ENCODE data around the gene TARS2. TPM values are rescaled to one million over a fixed set of nuclear protein-coding genes. Genes with fewer than 3 reads are reported as not detected.

TARS2 gene
- polyA plus RNA-seq, 1 of the 3 experiments (the other 2 are of a cell fraction) = 22.2 TPM

- H3K9me3 ChIP-seq = no peaks in the 10 kb centered on the region
- TF ChIP-seq, protein P1, sequence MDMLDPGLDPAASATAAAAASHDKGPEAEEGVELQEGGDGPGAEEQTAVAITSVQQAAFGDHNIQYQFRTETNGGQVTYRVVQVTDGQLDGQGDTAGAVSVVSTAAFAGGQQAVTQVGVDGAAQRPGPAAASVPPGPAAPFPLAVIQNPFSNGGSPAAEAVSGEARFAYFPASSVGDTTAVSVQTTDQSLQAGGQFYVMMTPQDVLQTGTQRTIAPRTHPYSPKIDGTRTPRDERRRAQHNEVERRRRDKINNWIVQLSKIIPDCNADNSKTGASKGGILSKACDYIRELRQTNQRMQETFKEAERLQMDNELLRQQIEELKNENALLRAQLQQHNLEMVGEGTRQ (IDR thresholded peaks at IDR 0.05; ENCODE audit: borderline replicate concordance, low read depth, low read length) = no peak
- TF ChIP-seq NRF1 (IDR thresholded peaks at IDR 0.05; ENCODE audit: low read depth, low read length) (no peak), ELF1 (IDR thresholded peaks at IDR 0.05) (no peak)
- H2AFZ ChIP-seq (ENCODE audit: low read depth) = no peak overlapping the region
- H3K9ac ChIP-seq = peak overlapping the region; percentile 73; the same call in 1 of the 2 replicates
- no peaks in the 10 kb centered on the region for H3K27me3 ChIP-seq (ENCODE audit: insufficient read depth)
- peak overlapping the region in 1 of 2 experiments; percentile 55; a peak in 1 of 4 replicates for H3K4me3 ChIP-seq (ENCODE audit: low read depth in 2 of 2, low read length in 1 of 2)
- peaks cover 13% of the 10 kb centered on the region for H3K79me2 ChIP-seq (ENCODE audit: insufficient read depth)
- peaks cover 8% of the 10 kb centered on the region for H3F3A ChIP-seq (replicated peaks; ENCODE audit: insufficient read depth)
- CTCF ChIA-PET = interaction anchor here (1.0 to 6.0 kb wide), 2 partner anchors 23 to 52 kb away, joined by 3 to 29 read pairs; no protein-coding TSS in a partner anchor
- no peak for DNase-seq
- POLR2A ChIA-PET = no interaction called here
- no peaks in the 10 kb centered on the region for H3K9me2 ChIP-seq
- H3K4me2 ChIP-seq = peak overlapping the region; percentile 90
- H4K20me1 ChIP-seq (ENCODE audit: insufficient read depth) = no peaks in the 10 kb centered on the region
- peaks cover 6 to 13% of the 10 kb centered on the region in 2 experiments; a peak in 2 of 4 replicates for H3K4me1 ChIP-seq (ENCODE audit: control insufficient read depth in 1 of 2, insufficient read depth in 2 of 2, low read depth in 1 of 2, low read length in 1 of 2)
- H3K27ac ChIP-seq (ENCODE audit: low read depth in 2 of 2, low read length in 1 of 2) = no peak overlapping the region
- peaks cover 0 to 16% of the 10 kb centered on the region in 2 experiments for H3K36me3 ChIP-seq (replicated peaks in 1 of 2; ENCODE audit: control insufficient read depth in 1 of 2, insufficient read depth in 2 of 2, low read length in 1 of 2)
- 88% methylated on average over 2 of the region's 4 CpGs for WGBS (ENCODE audit: low lambda C conversion rate)
Measured at GRCh38 chr1:150508982-150509381, 21.8 kb downstream of the TARS2 start.

GRCh38 chr1:150511551-150511950 is 24.3 kb downstream of the TARS2 start:
- peaks cover 0 to 3% of the 10 kb centered on the region in 2 experiments for H3K36me3 ChIP-seq (replicated peaks in 1 of 2; ENCODE audit: control insufficient read depth in 1 of 2, insufficient read depth in 2 of 2, low read length in 1 of 2)
- CTCF ChIA-PET = interaction anchor here (6.0 kb wide), 1 partner anchor 21 kb away, joined by 29 read pairs; no protein-coding TSS in a partner anchor
- TF ChIP-seq, protein P2, sequence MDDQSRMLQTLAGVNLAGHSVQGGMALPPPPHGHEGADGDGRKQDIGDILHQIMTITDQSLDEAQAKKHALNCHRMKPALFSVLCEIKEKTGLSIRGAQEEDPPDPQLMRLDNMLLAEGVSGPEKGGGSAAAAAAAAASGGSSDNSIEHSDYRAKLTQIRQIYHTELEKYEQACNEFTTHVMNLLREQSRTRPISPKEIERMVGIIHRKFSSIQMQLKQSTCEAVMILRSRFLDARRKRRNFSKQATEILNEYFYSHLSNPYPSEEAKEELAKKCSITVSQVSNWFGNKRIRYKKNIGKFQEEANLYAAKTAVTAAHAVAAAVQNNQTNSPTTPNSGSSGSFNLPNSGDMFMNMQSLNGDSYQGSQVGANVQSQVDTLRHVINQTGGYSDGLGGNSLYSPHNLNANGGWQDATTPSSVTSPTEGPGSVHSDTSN (IDR thresholded peaks at IDR 0.05) = no peak
- TF ChIP-seq, protein P1 (IDR thresholded peaks at IDR 0.05; ENCODE audit: borderline replicate concordance, low read depth, low read length) = no peak
- TF ChIP-seq ELF1 (IDR thresholded peaks at IDR 0.05) (no peak), FOXJ3 (CRISPR knock-in tag; IDR thresholded peaks at IDR 0.05) (no peak), TEAD4 (IDR thresholded peaks at IDR 0.05; ENCODE audit: borderline replicate concordance, insufficient read depth) (no peak), SMC3 (IDR thresholded peaks at IDR 0.05; ENCODE audit: low read depth, low read length) (no peak), POLR2AphosphoS5 (IDR thresholded peaks at IDR 0.05; ENCODE audit: low read depth, low read length) (no peak), NFIC (IDR thresholded peaks at IDR 0.05; ENCODE audit: borderline replicate concordance) (no peak), RAD21 (IDR thresholded peaks at IDR 0.05; ENCODE audit: low read length) (no peak), FOSL2 (IDR thresholded peaks at IDR 0.05; ENCODE audit: borderline replicate concordance, low read depth) (no peak), GABPA (IDR thresholded peaks at IDR 0.05; ENCODE audit: low read depth) (no peak), GATA2 (CRISPR knock-in tag; IDR thresholded peaks at IDR 0.05) (no peak), USF1 (IDR thresholded peaks at IDR 0.05; ENCODE audit: borderline replicate concordance, low read depth) (no peak), MEF2A (IDR thresholded peaks at IDR 0.05; ENCODE audit: borderline replicate concordance, low read depth) (no peak)
- TF ChIP-seq, protein P3, sequence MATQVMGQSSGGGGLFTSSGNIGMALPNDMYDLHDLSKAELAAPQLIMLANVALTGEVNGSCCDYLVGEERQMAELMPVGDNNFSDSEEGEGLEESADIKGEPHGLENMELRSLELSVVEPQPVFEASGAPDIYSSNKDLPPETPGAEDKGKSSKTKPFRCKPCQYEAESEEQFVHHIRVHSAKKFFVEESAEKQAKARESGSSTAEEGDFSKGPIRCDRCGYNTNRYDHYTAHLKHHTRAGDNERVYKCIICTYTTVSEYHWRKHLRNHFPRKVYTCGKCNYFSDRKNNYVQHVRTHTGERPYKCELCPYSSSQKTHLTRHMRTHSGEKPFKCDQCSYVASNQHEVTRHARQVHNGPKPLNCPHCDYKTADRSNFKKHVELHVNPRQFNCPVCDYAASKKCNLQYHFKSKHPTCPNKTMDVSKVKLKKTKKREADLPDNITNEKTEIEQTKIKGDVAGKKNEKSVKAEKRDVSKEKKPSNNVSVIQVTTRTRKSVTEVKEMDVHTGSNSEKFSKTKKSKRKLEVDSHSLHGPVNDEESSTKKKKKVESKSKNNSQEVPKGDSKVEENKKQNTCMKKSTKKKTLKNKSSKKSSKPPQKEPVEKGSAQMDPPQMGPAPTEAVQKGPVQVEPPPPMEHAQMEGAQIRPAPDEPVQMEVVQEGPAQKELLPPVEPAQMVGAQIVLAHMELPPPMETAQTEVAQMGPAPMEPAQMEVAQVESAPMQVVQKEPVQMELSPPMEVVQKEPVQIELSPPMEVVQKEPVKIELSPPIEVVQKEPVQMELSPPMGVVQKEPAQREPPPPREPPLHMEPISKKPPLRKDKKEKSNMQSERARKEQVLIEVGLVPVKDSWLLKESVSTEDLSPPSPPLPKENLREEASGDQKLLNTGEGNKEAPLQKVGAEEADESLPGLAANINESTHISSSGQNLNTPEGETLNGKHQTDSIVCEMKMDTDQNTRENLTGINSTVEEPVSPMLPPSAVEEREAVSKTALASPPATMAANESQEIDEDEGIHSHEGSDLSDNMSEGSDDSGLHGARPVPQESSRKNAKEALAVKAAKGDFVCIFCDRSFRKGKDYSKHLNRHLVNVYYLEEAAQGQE (IDR thresholded peaks at IDR 0.05; ENCODE audit: low read depth, low read length) = no peak
- TF ChIP-seq, protein P4, sequence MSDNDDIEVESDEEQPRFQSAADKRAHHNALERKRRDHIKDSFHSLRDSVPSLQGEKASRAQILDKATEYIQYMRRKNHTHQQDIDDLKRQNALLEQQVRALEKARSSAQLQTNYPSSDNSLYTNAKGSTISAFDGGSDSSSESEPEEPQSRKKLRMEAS (IDR thresholded peaks at IDR 0.05; ENCODE audit: low read depth) = no peak
- TF ChIP-seq, protein P5, sequence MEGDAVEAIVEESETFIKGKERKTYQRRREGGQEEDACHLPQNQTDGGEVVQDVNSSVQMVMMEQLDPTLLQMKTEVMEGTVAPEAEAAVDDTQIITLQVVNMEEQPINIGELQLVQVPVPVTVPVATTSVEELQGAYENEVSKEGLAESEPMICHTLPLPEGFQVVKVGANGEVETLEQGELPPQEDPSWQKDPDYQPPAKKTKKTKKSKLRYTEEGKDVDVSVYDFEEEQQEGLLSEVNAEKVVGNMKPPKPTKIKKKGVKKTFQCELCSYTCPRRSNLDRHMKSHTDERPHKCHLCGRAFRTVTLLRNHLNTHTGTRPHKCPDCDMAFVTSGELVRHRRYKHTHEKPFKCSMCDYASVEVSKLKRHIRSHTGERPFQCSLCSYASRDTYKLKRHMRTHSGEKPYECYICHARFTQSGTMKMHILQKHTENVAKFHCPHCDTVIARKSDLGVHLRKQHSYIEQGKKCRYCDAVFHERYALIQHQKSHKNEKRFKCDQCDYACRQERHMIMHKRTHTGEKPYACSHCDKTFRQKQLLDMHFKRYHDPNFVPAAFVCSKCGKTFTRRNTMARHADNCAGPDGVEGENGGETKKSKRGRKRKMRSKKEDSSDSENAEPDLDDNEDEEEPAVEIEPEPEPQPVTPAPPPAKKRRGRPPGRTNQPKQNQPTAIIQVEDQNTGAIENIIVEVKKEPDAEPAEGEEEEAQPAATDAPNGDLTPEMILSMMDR (IDR thresholded peaks at IDR 0.05) = no peak

More at GRCh38 chr1:150511551-150511950, 24.3 kb downstream of the TARS2 start:
- Histone ChIP-seq H3F3A (replicated peaks; ENCODE audit: insufficient read depth) (peaks cover 7% of the 10 kb centered on the region), H3K4me3 (ENCODE audit: low read depth in 2 of 2, low read length in 1 of 2) (no peak overlapping the region), H3K9me2 (no peaks in the 10 kb centered on the region), H3K27me3 (ENCODE audit: insufficient read depth) (no peaks in the 10 kb centered on the region), H3K4me2 (no peak overlapping the region), H3K27ac (ENCODE audit: low read depth in 2 of 2, low read length in 1 of 2) (no peak overlapping the region), H3K9me3 (no peaks in the 10 kb centered on the region), H3K9ac (no peak overlapping the region), H3K79me2 (ENCODE audit: insufficient read depth) (peaks cover 13% of the 10 kb centered on the region), H3K4me1 (ENCODE audit: control insufficient read depth in 1 of 2, insufficient read depth in 2 of 2, low read depth in 1 of 2, low read length in 1 of 2) (peaks cover 8 to 17% of the 10 kb centered on the region in 2 experiments; a peak in 2 of 4 replicates), H2AFZ (ENCODE audit: low read depth) (no peak overlapping the region), H4K20me1 (ENCODE audit: insufficient read depth) (no peaks in the 10 kb centered on the region)
- POLR2A ChIA-PET = no interaction called here
- WGBS (ENCODE audit: low lambda C conversion rate) = 84% methylated on average over 12 of the region's 12 CpGs
- no peak for DNase-seq
